HL-60/S4 treated with retinoic acid at 250 ng/mL for 4 days and 3 days (cell line): ENCODE results near the gene TIE1.

ENCODE experiments used
- in situ Hi-C: fragments of 300-500 bp; cut with MboI; formaldehyde crosslinking; loops from 2 replicates; pipeline ENCODE4 v1.7.0; 2022; ENCODE audit warnings: low sequenced_read_pairs

Gene TIE1

DNA sequence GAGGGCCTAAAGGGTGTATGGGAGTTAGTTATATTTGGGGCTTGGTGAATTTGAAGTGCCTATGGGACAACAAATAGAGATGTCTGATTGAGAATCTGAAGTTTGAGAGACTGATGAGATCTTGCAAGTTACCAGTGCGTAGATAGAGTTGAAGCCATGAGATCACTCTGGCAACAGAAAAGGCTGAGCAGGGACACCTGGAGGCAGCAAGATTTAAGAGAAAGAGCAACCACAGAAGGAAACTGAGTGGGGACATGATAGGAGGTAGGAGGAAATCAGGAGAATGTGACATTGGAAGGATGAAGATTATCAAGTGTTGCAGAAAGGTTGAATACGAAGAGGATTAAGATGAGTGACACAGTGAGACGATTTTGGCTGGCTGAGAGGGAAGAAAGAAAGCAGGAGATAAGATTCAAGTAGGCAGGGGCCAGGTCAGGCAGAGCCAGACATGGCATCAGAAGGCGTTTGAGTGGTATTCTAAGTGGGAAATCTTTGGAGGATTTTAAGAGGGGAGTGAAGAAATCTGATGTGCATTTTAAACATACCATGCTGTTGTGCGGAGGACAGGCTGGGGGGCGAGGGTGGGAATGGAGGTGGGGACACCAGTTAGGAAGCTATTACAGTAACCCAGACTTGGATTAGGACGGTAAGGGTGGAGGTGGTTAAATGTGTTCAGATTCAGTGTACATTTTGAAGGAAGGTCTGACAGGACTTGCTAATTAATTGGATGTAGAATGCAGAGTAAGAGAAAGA, 33.8 kb downstream of the TIE1 start:
- in situ Hi-C loops: no loop called here

DNA sequence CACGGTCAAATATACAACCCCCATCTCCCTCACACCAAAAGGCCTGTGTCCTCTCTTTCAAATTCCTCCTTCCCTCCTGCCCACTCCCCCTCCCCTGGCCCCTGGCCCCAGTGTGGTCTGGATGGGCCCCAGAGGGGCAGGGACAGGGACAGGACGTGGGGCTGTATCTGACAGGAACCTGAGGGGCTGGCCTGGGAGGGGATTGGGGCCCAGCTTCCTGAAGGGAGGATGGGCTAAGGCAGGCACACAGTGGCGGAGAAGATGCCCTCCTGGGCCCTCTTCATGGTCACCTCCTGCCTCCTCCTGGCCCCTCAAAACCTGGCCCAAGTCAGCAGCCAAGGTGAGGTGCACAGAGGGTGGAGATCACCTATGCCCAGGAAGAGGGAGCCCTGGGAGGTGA, 36.8 kb downstream of the TIE1 start, which contains the start of gene MPL:
TSS of gene MPL (plus strand) at position 231 of the 400 bp plus-strand sequence. CDS start at position 262, 31 bp downstream.
- in situ Hi-C loops: no loop called here

GRCh38 chr1:43338001-43338400, 37.2 kb downstream of the TIE1 start:
- in situ Hi-C loops: no loop called here

GRCh38 chr1:43339584-43340232, 38.9 kb downstream of the TIE1 start:
- in situ Hi-C loops: no loop called here

- in situ Hi-C loops: no loop called here
Measured at GRCh38 chr1:43340559-43340958, 39.8 kb downstream of the TIE1 start.

DNA sequence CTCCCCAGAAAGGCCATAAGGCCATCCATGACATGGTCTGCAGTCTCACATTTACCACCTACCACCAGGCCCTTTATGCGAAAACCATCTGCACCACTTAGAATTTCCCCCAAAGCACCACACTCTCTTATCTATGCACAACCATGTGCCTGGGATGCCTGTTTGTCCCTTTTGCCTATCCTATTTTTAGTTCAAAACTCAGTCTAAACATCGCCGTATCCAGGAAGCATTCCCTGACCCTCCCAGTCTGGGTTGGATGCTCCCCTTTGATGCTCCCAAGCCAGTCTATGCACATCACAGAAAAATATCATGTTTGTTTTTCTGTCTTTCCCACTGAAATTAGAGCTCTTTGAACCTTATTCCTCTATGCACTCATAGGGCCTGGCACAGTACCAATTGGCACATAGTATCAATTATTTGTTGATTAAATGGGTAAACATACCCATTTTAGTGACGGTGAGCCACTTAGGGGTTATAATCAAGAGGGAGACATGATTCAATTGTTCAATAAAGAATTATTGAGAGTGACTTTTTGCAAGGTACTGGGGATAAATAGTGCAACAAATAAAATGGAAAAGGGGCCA, 43.6 kb downstream of the TIE1 start:
- in situ Hi-C loops: no loop called here

DNA sequence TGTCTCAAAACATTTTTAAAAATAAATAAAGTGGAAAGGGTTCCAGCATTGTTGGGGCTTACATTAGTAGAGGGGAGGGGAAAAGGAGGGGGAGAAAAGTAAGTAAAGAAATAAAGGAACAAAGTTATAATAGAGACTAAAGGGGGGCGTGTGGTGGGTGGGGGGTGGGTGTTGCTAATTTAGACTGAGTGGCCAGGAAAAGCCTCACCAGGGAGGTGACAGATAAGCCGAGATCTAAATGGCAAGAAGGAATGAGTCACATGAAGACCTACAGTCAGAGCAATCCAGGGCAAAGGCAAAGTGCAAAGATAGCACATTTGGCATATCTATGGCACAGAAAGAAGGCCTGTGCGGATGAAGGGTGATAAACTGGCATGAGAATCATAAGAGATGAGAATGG, 44.3 kb downstream of the TIE1 start:
- in situ Hi-C loops: no loop called here

- in situ Hi-C loops: no loop called here
Measured at GRCh38 chr1:43346636-43347035, 45.9 kb downstream of the TIE1 start.

GRCh38 chr1:43348343-43348808, 47.6 kb downstream of the TIE1 start:
- in situ Hi-C loops: no loop called here

DNA sequence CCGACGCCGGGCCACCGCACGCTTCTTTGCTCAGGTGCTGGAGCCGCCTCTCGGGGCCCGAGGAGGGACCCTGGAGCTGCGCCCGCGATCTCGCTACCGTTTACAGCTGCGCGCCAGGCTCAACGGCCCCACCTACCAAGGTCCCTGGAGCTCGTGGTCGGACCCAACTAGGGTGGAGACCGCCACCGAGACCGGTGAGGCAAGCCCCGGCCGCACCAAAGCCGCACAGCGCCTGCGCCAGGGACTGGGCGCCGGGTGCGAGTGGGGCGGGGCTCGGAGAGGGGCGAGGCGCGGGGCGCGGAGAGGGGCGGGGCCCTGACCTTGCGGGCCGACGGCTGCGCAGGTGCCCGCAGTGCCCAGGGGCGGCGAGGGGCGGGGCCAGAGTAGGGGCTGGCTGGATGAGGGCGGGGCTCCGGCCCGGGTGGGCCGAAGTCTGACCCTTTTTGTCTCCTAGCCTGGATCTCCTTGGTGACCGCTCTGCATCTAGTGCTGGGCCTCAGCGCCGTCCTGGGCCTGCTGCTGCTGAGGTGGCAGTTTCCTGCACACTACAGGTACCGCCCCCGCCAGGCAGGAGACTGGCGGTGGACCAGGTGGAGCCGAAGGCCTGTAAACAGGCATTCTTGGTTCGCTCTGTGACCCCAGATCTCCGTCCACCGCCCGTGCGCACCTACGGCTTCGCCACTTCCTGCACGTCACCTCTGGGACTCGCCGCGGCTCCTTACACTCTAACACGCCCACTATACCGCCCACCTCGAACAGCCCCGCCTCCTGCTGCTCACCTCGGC, 48.2 kb downstream of the TIE1 start:
- in situ Hi-C loops: no loop called here

- in situ Hi-C loops: no loop called here
Measured at GRCh38 chr1:43349594-43350306, 49.0 kb downstream of the TIE1 start.

DNA sequence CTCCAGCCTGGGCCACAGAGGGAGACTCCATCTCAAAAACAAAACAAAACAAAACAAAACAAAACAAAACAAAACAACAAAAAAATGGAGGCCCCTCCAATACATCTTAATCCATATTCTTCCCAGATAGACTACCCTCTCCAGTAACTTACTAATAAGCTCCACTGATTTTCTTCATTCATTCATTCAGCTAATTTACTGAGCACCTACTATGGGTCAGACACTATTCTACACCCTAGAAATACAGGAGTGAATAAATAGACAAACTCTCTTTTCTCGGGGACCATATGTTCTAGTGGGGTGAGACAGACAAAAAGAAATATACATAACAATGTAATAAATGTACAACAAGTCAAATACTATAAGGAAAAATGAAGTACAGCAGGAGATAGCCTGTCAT, 50.2 kb downstream of the TIE1 start:
- in situ Hi-C loops: no loop called here

GRCh38 chr1:43351421-43352350, 50.9 kb downstream of the TIE1 start:
- in situ Hi-C loops: no loop called here

DNA sequence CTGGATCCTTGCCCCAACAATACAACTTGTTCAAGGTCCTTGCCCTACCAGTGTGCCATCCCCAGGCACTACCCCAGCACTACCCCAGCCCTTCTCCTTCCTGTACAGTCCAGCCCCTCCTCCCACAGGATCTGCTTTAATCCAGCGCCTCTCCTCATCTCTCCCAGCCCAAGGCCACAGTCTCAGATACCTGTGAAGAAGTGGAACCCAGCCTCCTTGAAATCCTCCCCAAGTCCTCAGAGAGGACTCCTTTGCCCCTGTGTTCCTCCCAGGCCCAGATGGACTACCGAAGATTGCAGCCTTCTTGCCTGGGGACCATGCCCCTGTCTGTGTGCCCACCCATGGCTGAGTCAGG, 51.5 kb downstream of the TIE1 start:
- in situ Hi-C loops: no loop called here

DNA sequence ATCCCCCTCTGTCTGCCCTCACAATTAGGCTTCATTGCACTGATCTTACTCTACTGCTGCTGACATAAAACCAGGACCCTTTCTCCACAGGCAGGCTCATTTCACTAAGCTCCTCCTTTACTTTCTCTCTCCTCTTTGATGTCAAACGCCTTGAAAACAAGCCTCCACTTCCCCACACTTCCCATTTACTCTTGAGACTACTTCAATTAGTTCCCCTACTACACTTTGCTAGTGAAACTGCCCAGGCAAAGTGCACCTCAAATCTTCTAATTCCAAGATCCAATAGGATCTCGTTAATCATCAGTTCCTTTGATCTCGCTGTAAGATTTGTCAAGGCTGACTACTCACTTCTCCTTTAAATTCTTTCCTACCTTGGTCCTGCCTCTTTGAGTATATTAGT, 52.1 kb downstream of the TIE1 start:
- in situ Hi-C loops: no loop called here

- in situ Hi-C loops: no loop called here
Measured at GRCh38 chr1:43354471-43354870, 53.7 kb downstream of the TIE1 start.

DNA sequence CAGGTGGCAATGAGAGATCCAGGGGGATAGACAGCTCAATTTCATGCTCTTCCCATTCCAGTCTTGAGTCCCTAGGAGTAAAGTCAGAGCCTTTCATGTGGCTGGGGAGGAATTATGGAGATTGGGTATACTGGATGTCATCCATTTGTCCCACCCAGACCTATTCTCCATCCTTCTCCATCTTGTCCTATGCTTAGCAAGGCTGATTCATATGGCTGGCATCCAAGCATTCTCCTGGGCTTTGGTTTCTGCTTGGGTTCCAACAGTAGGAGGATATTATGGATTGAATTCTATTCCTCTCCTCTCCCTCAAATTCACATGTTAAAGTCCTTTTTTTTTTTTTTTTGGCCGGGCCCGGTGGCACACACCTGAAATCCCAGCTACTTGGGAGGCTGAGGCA, 54.2 kb downstream of the TIE1 start:
- in situ Hi-C loops: no loop called here

DNA sequence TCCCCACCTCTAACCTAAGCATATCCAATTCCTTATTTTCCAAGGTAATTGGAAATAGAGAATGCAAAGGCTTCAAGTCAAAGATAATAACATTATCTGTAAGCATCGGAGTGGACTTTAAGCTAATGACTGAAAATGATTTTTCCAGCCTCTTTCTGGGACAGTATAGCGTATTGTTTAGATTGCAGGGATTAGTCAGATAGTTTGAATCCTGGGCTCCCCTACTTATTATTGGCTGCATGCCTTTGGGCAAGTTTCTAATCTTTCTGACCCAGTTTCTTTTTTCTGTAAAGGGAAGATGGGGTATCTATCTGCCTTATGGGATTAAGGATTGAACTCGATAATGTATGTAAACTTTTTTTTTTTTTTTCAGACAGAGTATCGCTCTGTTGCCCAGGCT, 56.5 kb downstream of the TIE1 start:
- in situ Hi-C loops: no loop called here

- in situ Hi-C loops: no loop called here
Measured at GRCh38 chr1:43358121-43358745, 57.5 kb downstream of the TIE1 start.
